Calu3 (cell line): ENCODE results near the gene COL19A1. TPM values are rescaled to one million over a fixed set of nuclear protein-coding genes. Genes with fewer than 3 reads are reported as not detected.
"Not testable (repeated sequence)": the region's sequence is repeated elsewhere in the genome, so short reads cannot be mapped to it uniquely, and the experiment has no call there.

Source experiments
- BruUV-seq: library from RNA; stranded (reverse); fragments of 400-500 nt; replicated peaks from 2 replicates; lab custom pipeline; 2021; lab: Mats Ljungman, UMichigan
- CTCF ChIA-PET: fragments of 300-600 bp; sonication (Branson Sonifier 250); formaldehyde crosslinking; loops from one replicate; lab custom pipeline; 2022; ENCODE audit warnings: antibody characterized with exemption; lab: Charles Lee
- DNase-seq: peaks from one replicate; pipeline ENCODE4 v3.0.0; 2022
- H3K27ac Mint-ChIP-seq: one replicate; pipeline ENCODE4 v1.8.0; 2022; ENCODE audit warnings: mixed read lengths; ENCODE audit not compliant: unreplicated experiment
- H3K27me3 Mint-ChIP-seq: one replicate; pipeline ENCODE4 v1.8.0; 2022; ENCODE audit warnings: mixed read lengths; ENCODE audit not compliant: unreplicated experiment
- H3K36me3 Mint-ChIP-seq: one replicate; pipeline ENCODE4 v1.8.0; 2022; ENCODE audit warnings: mild to moderate bottlenecking, moderate library complexity, mixed read lengths; ENCODE audit not compliant: insufficient read depth, unreplicated experiment
- H3K4me1 Mint-ChIP-seq: one replicate; pipeline ENCODE4 v1.8.0; 2022; ENCODE audit warnings: mild to moderate bottlenecking, low read depth, mixed read lengths; ENCODE audit not compliant: unreplicated experiment
- H3K4me3 Mint-ChIP-seq: one replicate; pipeline ENCODE4 v1.8.0; 2022; ENCODE audit warnings: mild to moderate bottlenecking, low read depth, moderate library complexity, mixed read lengths; ENCODE audit not compliant: unreplicated experiment
- H3K9me3 Mint-ChIP-seq: one replicate; pipeline ENCODE4 v1.8.0; 2022; ENCODE audit warnings: low read depth, mixed read lengths; ENCODE audit not compliant: unreplicated experiment
- CTCF ChIP-seq: fragments of 200-600 bp; IDR thresholded peaks from one replicate; pipeline ENCODE4 v1.8.0; 2022; ENCODE audit warnings: antibody characterized with exemption; ENCODE audit not compliant: unreplicated experiment
- intact Hi-C: fragments of 100-400 bp; cut with micrococcal nuclease; formaldehyde crosslinking; loops from one replicate; pipeline ENCODE4 v1.10.0; 2022; ENCODE audit not compliant: unreplicated experiment
- total RNA-seq: library from RNA; stranded (reverse); gene quantifications from 2 replicates; pipeline ENCODE4 v1.2.3, GENCODE V29; 2022

The COL19A1 gene
- total RNA-seq, 1 experiment from 2014 or later, result not detected

DNA sequence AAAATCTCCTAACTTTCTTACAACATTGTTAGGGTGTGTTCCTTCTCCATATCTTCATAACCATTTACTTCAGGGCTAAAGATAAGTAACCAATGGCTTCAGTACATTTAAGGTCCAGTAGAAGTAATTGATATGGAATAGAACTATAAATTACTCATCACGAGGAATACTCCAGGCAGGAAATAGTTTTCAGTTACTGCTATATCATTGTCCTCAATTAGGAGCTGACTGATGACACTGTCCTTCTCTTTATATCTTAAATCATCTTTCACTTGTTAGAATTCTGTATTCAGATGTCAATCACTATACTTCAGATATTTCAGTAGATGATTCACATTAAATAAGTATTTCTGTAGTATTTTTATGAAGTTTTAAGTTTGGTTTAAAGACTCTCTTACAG is 88.4 kb downstream of the COL19A1 start:
- no peaks in the 10 kb centered on the region for H3K36me3 Mint-ChIP-seq
- no peak overlapping the region for H3K27ac Mint-ChIP-seq
- no peaks in the 10 kb centered on the region for H3K27me3 Mint-ChIP-seq
- CTCF ChIA-PET, result no interaction called here
- no peak overlapping the region for H3K4me3 Mint-ChIP-seq
- BruUV-seq, result no TSS peak
- intact Hi-C loops, result no loop called here
- DNase-seq, result no peak
- H3K4me1 Mint-ChIP-seq, result no peaks in the 10 kb centered on the region
- no peak for TF ChIP-seq CTCF
- no peaks in the 10 kb centered on the region for H3K9me3 Mint-ChIP-seq

DNA sequence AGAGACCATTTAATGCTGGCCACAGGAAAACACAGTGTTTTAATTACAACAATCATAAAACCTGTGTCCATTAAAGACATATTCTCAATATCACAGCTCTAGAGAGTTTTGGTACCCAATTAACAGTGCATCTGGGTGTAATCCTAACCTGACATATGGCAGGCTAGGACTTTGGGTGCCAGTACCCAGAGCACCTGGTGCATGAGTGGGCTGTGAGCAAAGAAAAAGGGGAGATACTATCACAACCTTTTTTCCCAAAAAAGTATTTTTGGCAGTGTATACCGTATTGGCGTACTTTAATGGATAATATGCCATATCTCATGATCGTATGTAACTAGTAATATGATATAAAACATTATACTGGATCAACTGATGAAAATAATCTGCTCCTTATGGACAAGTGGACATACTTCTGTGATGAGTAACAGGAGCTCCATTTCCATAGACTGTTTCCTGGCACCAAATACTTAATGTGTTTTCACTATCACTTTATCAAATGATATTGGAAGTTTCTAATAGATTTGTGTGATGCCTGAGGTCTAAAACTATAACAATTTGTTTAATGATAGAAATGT is 91.7 kb downstream of the COL19A1 start:
- no peaks in the 10 kb centered on the region for H3K9me3 Mint-ChIP-seq
- no peaks in the 10 kb centered on the region for H3K27me3 Mint-ChIP-seq
- no peak overlapping the region for H3K27ac Mint-ChIP-seq
- no peak for TF ChIP-seq CTCF
- H3K4me3 Mint-ChIP-seq, result no peak overlapping the region
- no peaks in the 10 kb centered on the region for H3K36me3 Mint-ChIP-seq
- BruUV-seq, result no TSS peak
- DNase-seq, result no peak
- intact Hi-C loops, result no loop called here
- H3K4me1 Mint-ChIP-seq, result no peaks in the 10 kb centered on the region
- CTCF ChIA-PET, result no interaction called here

- Mint-ChIP-seq H3K36me3 (no peaks in the 10 kb centered on the region), H3K4me1 (no peaks in the 10 kb centered on the region), H3K9me3 (no peaks in the 10 kb centered on the region), H3K4me3 (no peak overlapping the region), H3K27ac (no peak overlapping the region), H3K27me3 (no peaks in the 10 kb centered on the region)
- no TSS peak for BruUV-seq
- intact Hi-C loops, result no loop called here
- no peak for TF ChIP-seq CTCF
- DNase-seq, result no peak
- CTCF ChIA-PET, result no interaction called here
Measured at GRCh38 chr6:69958978-69959377, 92.6 kb downstream of the COL19A1 start.

- CTCF ChIA-PET, H3K27ac Mint-ChIP-seq, DNase-seq, BruUV-seq, H3K4me3 Mint-ChIP-seq, H3K27me3 Mint-ChIP-seq, H3K9me3 Mint-ChIP-seq, intact Hi-C loops, H3K4me1 Mint-ChIP-seq, H3K36me3 Mint-ChIP-seq: not testable (repeated sequence)
Measured at GRCh38 chr6:69965974-69966373, 99.6 kb downstream of the COL19A1 start.

GRCh38 chr6:69973138-69973537 is 106.8 kb downstream of the COL19A1 start:
- Mint-ChIP-seq H3K27ac (no peak overlapping the region), H3K27me3 (no peaks in the 10 kb centered on the region), H3K4me1 (no peaks in the 10 kb centered on the region), H3K9me3 (no peaks in the 10 kb centered on the region), H3K36me3 (no peaks in the 10 kb centered on the region), H3K4me3 (no peak overlapping the region)
- TF ChIP-seq CTCF, result no peak
- intact Hi-C loops, result no loop called here
- CTCF ChIA-PET, result no interaction called here
- no TSS peak for BruUV-seq
- no peak for DNase-seq
